Ascending aorta (tissue), 2 donors: ENCODE results near the gene SELPLG. TPM values are rescaled to one million over a fixed set of nuclear protein-coding genes. Genes with fewer than 3 reads are reported as not detected.

Experiments used
- DNase-seq, 2 donors: peaks; one replicate each; pipeline ENCODE4 v3.0.0-alpha.2; 2019; ENCODE audit warnings: low spot score in 2 of 2
- H3K27ac ChIP-seq, 2 donors: fragments of 200-600 bp; sonication (generic); one replicate each; pipeline ENCODE4 v1.5.1; 2016 to 2017; ENCODE audit warnings: mild to moderate bottlenecking in 1 of 2
- H3K27me3 ChIP-seq: fragments of 200-600 bp; sonication (generic); one replicate; pipeline ENCODE4 v1.5.1; 2017
- H3K36me3 ChIP-seq, 2 donors: fragments of 200-600 bp; sonication (generic); one replicate each; pipeline ENCODE4 v1.5.1; 2016
- H3K4me1 ChIP-seq, 2 donors: fragments of 200-600 bp; sonication (generic); one replicate each; pipeline ENCODE4 v1.5.1; 2016 to 2017; ENCODE audit warnings: mild to moderate bottlenecking in 1 of 2
- H3K4me3 ChIP-seq, 2 donors: fragments of 200-600 bp; sonication (generic); one replicate each; pipeline ENCODE4 v1.5.1; 2016 to 2017; ENCODE audit warnings: mild to moderate bottlenecking in 1 of 2
- H3K9me3 ChIP-seq, 2 donors: fragments of 200-600 bp; sonication (generic); one replicate each; pipeline ENCODE4 v1.5.1; 2016
- intact Hi-C: fragments of 100-400 bp; cut with DNase I; formaldehyde crosslinking; loops from one replicate; pipeline ENCODE4 v1.15.1; 2023
- total RNA-seq: library from RNA; depleted of rRNA; stranded (reverse); fragments of >200 nt; gene quantifications from one replicate; pipeline ENCODE4 v1.1.0, GENCODE V29; 2016
- TF ChIP-seq, protein P1 (sequence below), 3 experiments: fragments of 200-600 bp in 2 of 3; fragments of 450-650 bp in 1 of 3; sonication (generic) in 2 of 3; IDR thresholded peaks; one replicate each; pipeline ENCODE4 v1.5.1; 2016 to 2019; ENCODE audit warnings: antibody characterized with exemption in 3 of 3, mild to moderate bottlenecking in 1 of 3, moderate library complexity in 1 of 3

SELPLG gene
- total RNA-seq, 1 donor from 2014 or later, result 2.6 TPM

GRCh38 chr12:108653082-108653516 is 19.4 kb upstream of the SELPLG start:
- no peaks in the 10 kb centered on the region for H3K27me3 ChIP-seq
- no peaks in the 10 kb centered on the region for H3K9me3 ChIP-seq
- no peak overlapping the region for H3K4me3 ChIP-seq
- H3K27ac ChIP-seq, result no peak overlapping the region
- peaks cover 5 to 18% of the 10 kb centered on the region in 2 donors for H3K4me1 ChIP-seq
- intact Hi-C loops, result no loop called here
- DNase-seq, result no peak
- TF ChIP-seq, protein P1, sequence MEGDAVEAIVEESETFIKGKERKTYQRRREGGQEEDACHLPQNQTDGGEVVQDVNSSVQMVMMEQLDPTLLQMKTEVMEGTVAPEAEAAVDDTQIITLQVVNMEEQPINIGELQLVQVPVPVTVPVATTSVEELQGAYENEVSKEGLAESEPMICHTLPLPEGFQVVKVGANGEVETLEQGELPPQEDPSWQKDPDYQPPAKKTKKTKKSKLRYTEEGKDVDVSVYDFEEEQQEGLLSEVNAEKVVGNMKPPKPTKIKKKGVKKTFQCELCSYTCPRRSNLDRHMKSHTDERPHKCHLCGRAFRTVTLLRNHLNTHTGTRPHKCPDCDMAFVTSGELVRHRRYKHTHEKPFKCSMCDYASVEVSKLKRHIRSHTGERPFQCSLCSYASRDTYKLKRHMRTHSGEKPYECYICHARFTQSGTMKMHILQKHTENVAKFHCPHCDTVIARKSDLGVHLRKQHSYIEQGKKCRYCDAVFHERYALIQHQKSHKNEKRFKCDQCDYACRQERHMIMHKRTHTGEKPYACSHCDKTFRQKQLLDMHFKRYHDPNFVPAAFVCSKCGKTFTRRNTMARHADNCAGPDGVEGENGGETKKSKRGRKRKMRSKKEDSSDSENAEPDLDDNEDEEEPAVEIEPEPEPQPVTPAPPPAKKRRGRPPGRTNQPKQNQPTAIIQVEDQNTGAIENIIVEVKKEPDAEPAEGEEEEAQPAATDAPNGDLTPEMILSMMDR (IDR thresholded peaks at IDR 0.05), result no peak
- H3K36me3 ChIP-seq, result peaks cover 53 to 69% of the 10 kb centered on the region in 2 donors

DNA sequence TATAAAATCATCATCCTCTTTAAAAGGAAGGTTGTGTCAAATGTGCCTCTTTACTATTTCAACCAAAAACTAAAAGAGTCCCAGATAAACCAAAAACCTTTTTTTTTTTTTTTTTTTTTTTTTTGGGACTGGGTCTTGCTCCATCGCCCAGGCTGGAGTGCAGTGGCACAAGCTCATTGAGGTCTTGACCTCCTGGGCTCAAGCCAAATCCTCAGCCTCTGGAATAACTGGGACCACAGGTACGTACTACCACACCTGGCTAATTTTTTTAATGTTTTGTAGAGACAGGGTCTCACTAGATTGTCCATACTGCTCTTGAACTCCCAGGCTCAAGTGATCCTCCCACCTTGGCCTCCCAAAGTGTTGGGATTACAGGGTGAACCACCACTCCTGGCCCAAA is 16.4 kb upstream of the SELPLG start:
- DNase-seq, result no peak
- intact Hi-C loops, result no loop called here
- TF ChIP-seq, protein P1 (IDR thresholded peaks at IDR 0.05), result no peak
- Histone ChIP-seq H3K27ac (peak overlapping the region; percentile 9 to 47), H3K4me3 (no peak overlapping the region), H3K36me3 (peaks cover 54 to 71% of the 10 kb centered on the region in 2 donors), H3K4me1 (peaks cover 5 to 24% of the 10 kb centered on the region in 2 donors), H3K27me3 (no peaks in the 10 kb centered on the region), H3K9me3 (no peaks in the 10 kb centered on the region)

DNA sequence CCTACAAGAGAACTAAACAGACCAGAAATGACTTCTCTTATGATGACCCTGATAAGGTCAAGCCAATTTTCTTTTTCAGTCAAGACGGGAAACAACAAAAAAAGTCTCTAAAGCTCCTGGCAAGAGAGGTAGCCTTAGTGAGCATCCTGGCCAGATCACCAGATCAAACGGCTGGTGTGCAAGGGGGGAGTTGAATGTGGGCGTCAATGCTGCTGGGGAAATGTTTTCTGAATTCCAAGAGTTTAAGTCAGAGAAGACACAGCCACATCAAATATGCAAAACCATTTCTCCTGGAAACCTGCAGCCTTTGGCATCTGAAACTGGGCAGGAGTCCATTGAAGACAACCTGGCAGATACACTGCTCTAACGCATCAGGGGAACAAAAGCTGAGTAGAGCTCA is 16.0 kb upstream of the SELPLG start:
- peaks cover 54 to 76% of the 10 kb centered on the region in 2 donors for H3K36me3 ChIP-seq
- H3K9me3 ChIP-seq, result no peaks in the 10 kb centered on the region
- no peaks in the 10 kb centered on the region for H3K27me3 ChIP-seq
- H3K4me3 ChIP-seq, result no peak overlapping the region
- peak overlapping the region; percentile 9 to 47 for H3K27ac ChIP-seq
- intact Hi-C loops, result loop anchor here (10.0 kb wide), 2 partner anchors 405 to 445 kb away; partner anchors contain the start of genes ALKBH2, UNG and USP30
- DNase-seq, result no peak
- TF ChIP-seq, protein P1 (IDR thresholded peaks at IDR 0.05), result no peak
- peaks cover 8 to 26% of the 10 kb centered on the region in 2 donors for H3K4me1 ChIP-seq

- DNase-seq, result no peak
- Histone ChIP-seq H3K4me1 (peaks cover 11 to 30% of the 10 kb centered on the region in 2 donors), H3K36me3 (peaks cover 54 to 77% of the 10 kb centered on the region in 2 donors), H3K27me3 (no peaks in the 10 kb centered on the region), H3K27ac (peak overlapping the region; percentile 9 to 47), H3K4me3 (no peak overlapping the region), H3K9me3 (no peaks in the 10 kb centered on the region)
- TF ChIP-seq, protein P1 (IDR thresholded peaks at IDR 0.05), result no peak
- intact Hi-C loops, result loop anchor here (10.0 kb wide), 2 partner anchors 406 to 446 kb away; partner anchors contain the start of genes ALKBH2, UNG and USP30
Measured at GRCh38 chr12:108649126-108649525, 15.4 kb upstream of the SELPLG start.

DNA sequence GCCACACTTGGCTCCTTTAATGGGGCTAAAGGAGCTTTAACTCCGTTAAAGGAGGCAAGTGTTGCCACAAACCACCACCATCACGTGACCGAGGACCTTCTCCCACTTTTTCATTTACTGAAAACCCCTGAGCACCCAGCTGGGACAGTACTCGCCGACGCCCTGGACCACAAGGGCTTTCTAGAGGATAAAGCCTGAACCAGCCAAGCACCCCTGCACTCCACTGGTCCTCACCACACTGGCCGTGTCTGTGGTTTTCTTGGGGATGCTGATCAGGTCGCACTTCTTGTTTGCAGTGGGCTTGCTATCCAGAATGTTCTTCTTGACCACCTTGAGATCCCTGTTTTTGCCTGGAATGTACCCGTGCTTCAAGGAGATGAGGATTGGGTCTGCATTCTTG is 14.7 kb upstream of the SELPLG start:
- H3K27ac ChIP-seq, result peak overlapping the region; percentile 27 to 47
- no peak overlapping the region for H3K4me3 ChIP-seq
- H3K4me1 ChIP-seq, result peaks cover 11 to 31% of the 10 kb centered on the region in 2 donors
- H3K9me3 ChIP-seq, result no peaks in the 10 kb centered on the region
- intact Hi-C loops, result loop anchor here (10.0 kb wide), 2 partner anchors 406 to 446 kb away; partner anchors contain the start of genes ALKBH2, UNG and USP30
- TF ChIP-seq, protein P1 (IDR thresholded peaks at IDR 0.05), result no peak
- H3K27me3 ChIP-seq, result no peaks in the 10 kb centered on the region
- peaks cover 47 to 70% of the 10 kb centered on the region in 2 donors for H3K36me3 ChIP-seq
- DNase-seq, result no peak
